Subcutaneous abdominal adipose tissue (tissue), 5 donors: ENCODE data around the gene BCR.

Experiments
- H3K27ac ChIP-seq: one replicate; pipeline ENCODE4 v1.7.0; 2013; ENCODE audit warnings: low read depth, mild to moderate bottlenecking, inconsistent platforms, low read length, moderate library complexity
- H3K27me3 ChIP-seq, 5 donors: one replicate each; pipeline ENCODE4 v1.7.0; 2013; ENCODE audit warnings: low read length in 5 of 5, inconsistent platforms in 1 of 5; ENCODE audit not compliant: control insufficient read depth in 5 of 5, insufficient read depth in 4 of 5
- H3K36me3 ChIP-seq, 5 donors: one replicate each; pipeline ENCODE4 v1.7.0; 2013; ENCODE audit warnings: low read length in 5 of 5; ENCODE audit not compliant: control insufficient read depth in 5 of 5, insufficient read depth in 5 of 5
- H3K4me1 ChIP-seq, 5 donors: one replicate each; pipeline ENCODE4 v1.7.0; 2013; ENCODE audit warnings: low read length in 5 of 5, mild to moderate bottlenecking in 3 of 5, moderate library complexity in 1 of 5; ENCODE audit not compliant: control insufficient read depth in 5 of 5, insufficient read depth in 5 of 5
- H3K4me3 ChIP-seq, 5 donors: one replicate each; pipeline ENCODE4 v1.7.0; 2013; ENCODE audit warnings: low read length in 5 of 5, low read depth in 1 of 5
- H3K9ac ChIP-seq, 5 donors: one replicate each; pipeline ENCODE4 v1.7.0; 2013; ENCODE audit warnings: low read length in 5 of 5, mild to moderate bottlenecking in 4 of 5, moderate library complexity in 3 of 5
- H3K9me3 ChIP-seq, 5 donors: one replicate each; pipeline ENCODE4 v1.7.0; 2013; ENCODE audit warnings: low read length in 5 of 5; ENCODE audit not compliant: control insufficient read depth in 5 of 5
- donor health status: healthy.
- donor health status: healthy.
- donor health status: healthy.
- donor health status: healthy.
- donor health status: healthy.

BCR gene

GRCh38 chr22:23233752-23234408 lies 53.6 kb downstream of the BCR start:
- no peaks in the 10 kb centered on the region for H3K27me3 ChIP-seq
- no peaks in the 10 kb centered on the region for H3K36me3 ChIP-seq
- H3K4me1 ChIP-seq = peaks cover 11 to 59% (median 34%) of the 10 kb centered on the region in 5 donors
- H3K9me3 ChIP-seq = peaks cover 0 to 2% (median 0%) of the 10 kb centered on the region in 5 donors
- H3K9ac ChIP-seq = no peak overlapping the region
- H3K27ac ChIP-seq = no peak overlapping the region
- no peak overlapping the region for H3K4me3 ChIP-seq

DNA sequence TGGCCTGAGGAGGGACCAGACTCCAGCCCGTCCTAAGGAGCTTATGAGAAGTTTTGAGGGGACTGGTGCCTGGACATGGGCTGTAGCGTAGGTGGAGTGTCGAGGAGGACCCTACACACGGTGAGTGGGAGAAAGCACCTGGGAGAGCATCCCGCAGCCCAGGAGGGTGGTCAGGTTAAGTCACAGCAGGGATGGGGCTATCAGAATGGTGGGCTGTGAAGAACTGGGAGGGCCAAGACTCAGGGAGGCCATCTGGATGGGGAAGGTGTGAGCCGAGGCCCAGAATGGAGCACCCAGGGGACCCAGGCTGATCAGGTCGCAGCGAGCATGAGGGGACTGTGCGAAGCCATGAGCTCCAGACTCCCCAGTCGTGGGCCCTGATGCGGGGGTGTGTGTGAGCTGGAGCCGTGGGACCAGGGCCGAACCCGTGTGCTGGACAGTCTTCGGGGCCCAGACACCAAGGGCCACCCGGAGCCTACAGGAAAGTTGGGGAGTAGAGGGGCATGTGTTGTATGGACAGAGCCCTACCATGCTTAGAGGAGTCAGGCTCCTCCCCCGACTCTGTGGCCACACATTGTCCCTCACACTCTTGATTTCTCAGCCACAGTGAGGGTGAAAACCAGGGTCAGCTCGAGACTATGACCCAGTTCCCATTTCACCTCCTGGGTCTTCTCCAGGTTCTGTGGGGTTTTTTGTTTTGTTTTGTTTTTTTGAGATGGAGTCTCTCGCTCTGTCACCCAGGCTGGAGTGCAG lies 54.3 kb downstream of the BCR start:
- H3K9ac ChIP-seq = no peak overlapping the region
- peaks cover 11 to 59% (median 34%) of the 10 kb centered on the region in 5 donors for H3K4me1 ChIP-seq
- no peak overlapping the region for H3K4me3 ChIP-seq
- peaks cover 0 to 3% (median 0%) of the 10 kb centered on the region in 5 donors for H3K9me3 ChIP-seq
- H3K36me3 ChIP-seq = no peaks in the 10 kb centered on the region
- no peaks in the 10 kb centered on the region for H3K27me3 ChIP-seq
- H3K27ac ChIP-seq = no peak overlapping the region

- Histone ChIP-seq H3K27me3 (no peaks in the 10 kb centered on the region), H3K9me3 (peaks cover 0 to 3% (median 0%) of the 10 kb centered on the region in 5 donors), H3K27ac (no peak overlapping the region), H3K36me3 (no peaks in the 10 kb centered on the region), H3K4me3 (no peak overlapping the region), H3K9ac (no peak overlapping the region), H3K4me1 (peaks cover 11 to 59% (median 34%) of the 10 kb centered on the region in 5 donors)
Observed at GRCh38 chr22:23235425-23235824, 55.1 kb downstream of the BCR start.

- Histone ChIP-seq H3K4me1 (peaks cover 11 to 63% (median 35%) of the 10 kb centered on the region in 5 donors), H3K4me3 (no peak overlapping the region), H3K27me3 (no peaks in the 10 kb centered on the region), H3K9ac (no peak overlapping the region), H3K9me3 (peaks cover 0 to 3% (median 0%) of the 10 kb centered on the region in 5 donors), H3K27ac (peak overlapping the region; percentile 42), H3K36me3 (no peaks in the 10 kb centered on the region)
Observed at GRCh38 chr22:23236026-23236425, 55.7 kb downstream of the BCR start.

DNA sequence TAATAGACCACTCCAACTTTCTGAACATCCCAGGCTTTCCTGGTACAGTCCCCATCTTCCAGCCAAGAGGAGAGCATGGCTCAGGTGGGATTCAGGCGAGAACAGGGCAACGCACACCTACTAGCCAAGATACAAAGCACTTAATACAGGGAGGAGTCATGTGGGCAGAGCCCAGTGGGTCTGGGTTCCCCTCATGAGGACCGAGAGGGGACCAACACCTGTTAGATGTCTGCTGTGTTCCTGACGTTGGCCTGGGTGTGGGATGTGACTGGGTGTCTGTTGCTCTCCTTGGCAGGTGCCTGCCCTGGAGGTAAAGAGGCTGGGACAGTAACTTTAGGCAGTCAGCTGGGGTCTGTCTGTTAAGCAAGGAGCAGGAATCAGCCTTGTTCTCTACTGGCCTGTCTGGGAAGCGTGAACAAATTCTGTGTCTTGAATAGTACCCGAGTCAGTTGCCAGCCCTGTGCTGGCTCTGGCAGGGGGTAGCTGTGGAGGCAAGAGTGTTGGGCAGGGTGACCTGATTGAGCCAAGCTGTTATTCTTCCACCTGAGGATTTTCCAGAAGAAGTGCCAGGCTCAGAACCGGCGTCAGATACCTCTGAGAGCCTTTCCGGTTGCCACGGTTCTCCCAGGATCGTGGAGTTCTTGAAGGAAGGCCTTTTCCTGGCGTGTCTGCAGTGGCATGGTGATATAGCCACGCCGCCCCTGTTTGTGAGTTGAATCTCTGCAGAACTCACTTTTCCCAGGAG lies 56.3 kb downstream of the BCR start:
- Histone ChIP-seq H3K36me3 (no peaks in the 10 kb centered on the region), H3K4me1 (peaks cover 11 to 64% (median 41%) of the 10 kb centered on the region in 5 donors), H3K27ac (peak overlapping the region; percentile 42), H3K9ac (peak overlapping the region in 4 of 5 donors; percentile 2 to 44 (median 18)), H3K9me3 (peaks cover 0 to 3% (median 0%) of the 10 kb centered on the region in 5 donors), H3K27me3 (no peaks in the 10 kb centered on the region), H3K4me3 (no peak overlapping the region)

GRCh38 chr22:23237201-23237798 lies 57.0 kb downstream of the BCR start:
- Histone ChIP-seq H3K4me3 (peak overlapping the region in 1 of 5 donors; percentile 16), H3K27ac (peak overlapping the region; percentile 42), H3K4me1 (peaks cover 11 to 59% (median 42%) of the 10 kb centered on the region in 5 donors), H3K27me3 (no peaks in the 10 kb centered on the region), H3K9ac (peak overlapping the region in 2 of 5 donors; percentile 19 to 44), H3K9me3 (peaks cover 0 to 3% (median 0%) of the 10 kb centered on the region in 5 donors), H3K36me3 (no peaks in the 10 kb centered on the region)

- Histone ChIP-seq H3K27me3 (no peaks in the 10 kb centered on the region), H3K36me3 (no peaks in the 10 kb centered on the region), H3K4me1 (peaks cover 11 to 57% (median 42%) of the 10 kb centered on the region in 5 donors), H3K9ac (peak overlapping the region in 1 of 5 donors; percentile 12), H3K9me3 (peaks cover 0 to 3% (median 0%) of the 10 kb centered on the region in 5 donors), H3K27ac (peak overlapping the region; percentile 42), H3K4me3 (peak overlapping the region in 1 of 5 donors; percentile 13)
Observed at GRCh38 chr22:23237841-23238240, 57.5 kb downstream of the BCR start.

- Histone ChIP-seq H3K4me1 (peaks cover 11 to 51% (median 39%) of the 10 kb centered on the region in 5 donors), H3K9me3 (peaks cover 0 to 3% (median 0%) of the 10 kb centered on the region in 5 donors), H3K27me3 (no peaks in the 10 kb centered on the region), H3K36me3 (no peaks in the 10 kb centered on the region), H3K27ac (no peak overlapping the region), H3K9ac (no peak overlapping the region), H3K4me3 (no peak overlapping the region)
Observed at GRCh38 chr22:23238707-23239106, 58.4 kb downstream of the BCR start.

GRCh38 chr22:23239429-23239828 lies 59.1 kb downstream of the BCR start:
- peaks cover 0 to 3% (median 0%) of the 10 kb centered on the region in 5 donors for H3K9me3 ChIP-seq
- no peaks in the 10 kb centered on the region for H3K36me3 ChIP-seq
- no peak overlapping the region for H3K9ac ChIP-seq
- H3K27ac ChIP-seq = no peak overlapping the region
- peaks cover 11 to 44% (median 36%) of the 10 kb centered on the region in 5 donors for H3K4me1 ChIP-seq
- H3K27me3 ChIP-seq = no peaks in the 10 kb centered on the region
- H3K4me3 ChIP-seq = no peak overlapping the region
